GM21717 (cell line): ENCODE results near the gene ATP2B3.

Source experiments
- ATAC-seq: cut with Tn5 transposase; IDR thresholded peaks from one replicate; pipeline ENCODE4 v1.9.1; 2021; ENCODE audit warnings: mild to moderate bottlenecking, moderate library complexity; ENCODE audit not compliant: unreplicated experiment

Gene ATP2B3

GRCh38 chrX:153517423-153517822, at the start of gene ATP2B3:
ATP2B3 (plus strand) TSS chrX:153517642; CDS start chrX:153536248, 18,606 bp downstream.
- no peak for ATAC-seq

- no peak for ATAC-seq
Measured at GRCh38 chrX:153468008-153468580, 49.3 kb upstream of the ATP2B3 start.

DNA sequence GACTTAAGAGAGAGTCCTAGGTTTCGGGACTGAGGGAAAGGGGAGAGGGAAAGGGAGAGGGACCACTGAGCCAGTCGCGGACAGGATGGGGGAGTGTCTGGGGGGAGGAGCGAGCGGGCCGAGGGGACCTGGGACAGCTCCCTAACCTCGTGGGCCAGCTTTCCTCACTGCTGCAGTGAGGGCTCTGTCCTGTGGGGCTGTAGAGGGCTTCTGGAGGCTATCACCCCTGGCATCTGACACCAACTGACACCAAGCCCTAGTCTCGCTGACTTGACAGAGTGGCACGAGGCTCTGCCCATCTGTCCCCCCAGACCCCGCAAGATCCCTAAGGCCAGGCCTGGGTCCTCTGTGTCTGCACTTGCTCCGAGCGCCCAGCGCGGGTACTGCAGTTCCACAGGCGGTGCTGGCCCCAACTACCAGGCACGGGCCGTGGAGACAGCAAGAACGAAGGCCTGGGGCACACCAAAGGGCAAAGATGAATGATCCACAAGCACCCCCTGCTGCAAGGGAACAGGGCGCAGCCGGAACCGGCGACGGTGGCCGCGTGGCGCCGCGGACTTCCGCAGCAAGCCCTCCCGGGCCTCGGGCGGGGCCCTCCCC, 47.5 kb upstream of the ATP2B3 start:
- peak; percentile 30 for ATAC-seq

GRCh38 chrX:153470411-153471363, 46.8 kb upstream of the ATP2B3 start, which contains the start of gene HAUS7:
HAUS7 (minus strand) TSS chrX:153470576; CDS start chrX:153470557, 19 bp downstream.
- ATAC-seq, result peak; percentile 79

DNA sequence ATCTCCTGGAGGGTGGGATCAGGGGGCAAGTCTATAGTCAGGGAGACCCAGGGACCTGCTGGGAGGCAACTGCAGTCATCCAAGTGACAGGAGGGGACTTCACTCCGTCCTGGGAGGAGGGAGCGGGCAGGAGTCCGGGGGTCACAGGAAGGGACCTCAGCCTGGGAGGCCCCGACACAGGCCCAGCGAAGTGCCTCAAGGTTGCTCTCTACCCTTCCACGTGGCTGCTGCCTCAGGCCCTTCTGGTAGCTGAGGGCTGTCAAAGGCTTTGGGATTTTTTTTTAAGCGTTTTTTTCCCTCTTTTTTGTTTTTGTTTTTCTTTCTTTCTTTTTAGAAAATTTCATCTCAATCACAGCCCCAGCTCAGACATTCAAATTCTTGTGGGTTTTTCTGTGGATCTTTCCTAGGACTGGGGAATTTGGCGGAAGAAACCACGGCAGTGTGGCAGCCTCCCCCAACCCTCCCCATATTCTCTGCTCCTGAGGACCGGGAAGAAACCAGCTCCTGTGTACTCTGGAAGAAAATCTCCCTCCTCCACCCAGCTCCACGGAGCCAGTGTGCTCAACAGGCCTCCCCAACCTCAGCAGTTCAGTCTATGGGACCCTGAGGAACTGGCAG, 45.7 kb upstream of the ATP2B3 start:
- no peak for ATAC-seq

DNA sequence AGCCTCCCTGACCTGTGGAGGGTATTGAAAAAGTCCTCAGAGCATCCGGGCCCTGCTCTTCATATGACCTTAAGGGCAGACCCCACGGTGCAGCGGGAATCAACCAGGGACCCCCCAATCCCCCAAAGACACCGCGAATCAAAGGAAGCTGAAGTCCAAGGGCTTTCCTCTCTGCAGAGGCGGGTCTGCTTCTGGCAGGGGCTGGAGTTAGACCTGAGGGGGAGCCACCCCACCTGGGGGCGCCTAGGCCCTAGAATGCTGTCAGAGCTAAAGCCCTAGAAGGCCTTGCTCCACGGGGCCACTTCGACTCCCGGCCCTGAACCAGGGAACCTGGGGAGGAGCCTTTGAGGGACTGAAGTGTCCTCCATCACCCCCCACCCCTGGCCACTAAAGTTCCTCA, 44.3 kb upstream of the ATP2B3 start:
- ATAC-seq, result no peak

DNA sequence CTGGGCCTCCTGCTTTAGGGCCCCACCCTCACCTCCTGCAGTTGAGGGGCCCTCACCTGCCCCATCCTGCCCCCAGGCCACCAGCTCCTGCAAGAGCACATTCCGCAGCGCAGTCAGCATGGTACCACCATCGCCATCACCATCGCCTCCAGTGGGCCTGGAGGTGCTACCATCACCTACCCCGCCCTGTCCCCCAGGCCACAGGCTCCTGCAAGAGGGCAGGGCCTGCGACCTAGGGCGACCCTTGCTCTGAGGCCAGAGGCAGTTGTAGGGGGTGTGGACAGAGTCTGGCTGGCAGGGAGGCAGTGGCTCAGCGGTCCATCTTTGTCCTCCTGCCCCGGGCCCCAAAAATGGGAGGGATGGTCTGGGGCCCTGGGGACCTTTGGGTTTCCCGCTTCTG, 43.2 kb upstream of the ATP2B3 start:
- no peak for ATAC-seq

- no peak for ATAC-seq
Measured at GRCh38 chrX:153474718-153475117, 42.7 kb upstream of the ATP2B3 start.

DNA sequence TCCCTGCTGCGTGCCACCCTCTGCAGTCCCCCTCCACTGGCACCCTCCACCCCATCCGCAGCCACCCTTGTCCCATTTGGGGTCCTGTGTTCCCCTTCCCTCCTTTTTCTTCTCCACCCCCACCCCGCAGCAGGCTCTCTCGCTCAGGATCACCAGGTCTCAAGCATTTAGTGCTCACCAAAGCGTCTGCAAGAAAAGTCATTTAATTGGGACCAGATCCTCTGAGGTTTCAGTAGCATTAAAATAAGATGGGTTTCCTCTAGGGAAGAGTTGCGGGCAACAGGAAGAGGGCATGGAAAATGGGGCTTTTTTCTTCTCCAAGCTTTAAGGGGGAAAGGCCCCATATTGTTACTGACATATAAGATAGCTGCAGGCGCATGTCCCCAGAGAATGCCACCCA, 42.2 kb upstream of the ATP2B3 start:
- ATAC-seq, result no peak

- ATAC-seq, result no peak
Measured at GRCh38 chrX:153475751-153476281, 41.6 kb upstream of the ATP2B3 start.

GRCh38 chrX:153476666-153477363, 40.6 kb upstream of the ATP2B3 start:
- no peak for ATAC-seq

DNA sequence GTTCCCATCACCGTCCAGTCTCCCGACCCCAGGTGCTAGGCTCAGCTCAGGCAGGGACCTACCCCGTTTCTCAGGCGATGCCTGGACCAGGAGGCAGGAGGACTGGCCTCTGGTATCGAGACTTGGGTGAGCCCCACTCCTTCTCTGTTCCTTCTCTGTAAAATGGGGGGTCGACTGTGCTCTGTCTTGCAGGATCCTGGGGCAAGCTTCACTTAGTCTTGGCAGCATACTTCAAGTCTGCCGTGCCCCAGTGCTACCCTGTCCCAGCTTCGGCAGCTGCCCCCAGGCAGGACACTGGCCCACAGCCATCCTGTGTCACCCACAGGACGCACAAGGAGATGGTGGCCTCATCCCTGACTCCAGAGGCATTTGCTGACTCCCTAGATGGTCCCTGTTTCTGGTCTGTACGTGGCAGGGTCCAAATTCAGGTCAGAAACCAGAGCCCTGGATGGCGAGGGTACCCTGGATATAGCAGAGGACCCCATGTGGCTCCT, 40.0 kb upstream of the ATP2B3 start:
- no peak for ATAC-seq

GRCh38 chrX:153477901-153478300, 39.5 kb upstream of the ATP2B3 start:
- ATAC-seq, result no peak

DNA sequence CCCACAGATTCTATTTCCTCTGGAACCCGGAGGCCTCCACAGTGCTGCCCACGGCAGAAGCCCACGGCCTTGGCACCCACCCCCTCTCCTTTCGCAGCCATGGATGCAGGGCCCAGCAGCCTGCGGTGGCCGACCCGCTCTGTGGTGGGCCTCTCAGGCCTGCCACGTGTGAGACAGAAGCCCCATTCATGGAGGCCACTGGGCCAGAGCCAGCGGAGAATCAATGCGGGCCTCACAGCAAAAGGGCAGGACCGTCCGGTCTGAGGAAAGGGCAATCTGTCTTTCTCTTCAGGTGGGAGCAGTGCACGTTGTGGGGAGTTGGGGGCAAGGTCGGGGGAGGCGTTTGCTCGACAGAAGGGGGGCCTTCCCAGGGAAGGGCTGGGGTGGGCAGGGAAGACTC, 38.7 kb upstream of the ATP2B3 start:
- ATAC-seq, result no peak

DNA sequence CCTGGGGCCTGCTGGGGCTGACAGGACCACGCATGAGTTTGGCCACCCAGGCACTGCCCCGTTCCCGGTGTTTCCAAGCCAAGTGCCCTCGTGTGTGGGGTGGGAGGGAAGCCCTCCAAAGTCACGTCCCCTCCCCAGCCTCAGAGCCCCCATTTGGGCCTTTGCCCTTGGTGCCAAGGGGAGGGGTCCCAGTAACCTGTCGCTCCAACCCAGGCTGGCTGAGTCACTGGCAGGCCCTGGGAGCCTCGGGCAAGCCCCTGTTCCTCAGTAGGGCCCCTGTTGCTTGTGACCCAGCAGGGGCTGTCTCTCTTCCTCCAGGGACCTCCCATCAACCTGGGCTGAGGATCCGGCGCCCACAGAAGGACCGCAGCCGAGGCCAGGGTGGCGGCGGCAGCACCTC, 36.4 kb upstream of the ATP2B3 start:
- ATAC-seq, result no peak

DNA sequence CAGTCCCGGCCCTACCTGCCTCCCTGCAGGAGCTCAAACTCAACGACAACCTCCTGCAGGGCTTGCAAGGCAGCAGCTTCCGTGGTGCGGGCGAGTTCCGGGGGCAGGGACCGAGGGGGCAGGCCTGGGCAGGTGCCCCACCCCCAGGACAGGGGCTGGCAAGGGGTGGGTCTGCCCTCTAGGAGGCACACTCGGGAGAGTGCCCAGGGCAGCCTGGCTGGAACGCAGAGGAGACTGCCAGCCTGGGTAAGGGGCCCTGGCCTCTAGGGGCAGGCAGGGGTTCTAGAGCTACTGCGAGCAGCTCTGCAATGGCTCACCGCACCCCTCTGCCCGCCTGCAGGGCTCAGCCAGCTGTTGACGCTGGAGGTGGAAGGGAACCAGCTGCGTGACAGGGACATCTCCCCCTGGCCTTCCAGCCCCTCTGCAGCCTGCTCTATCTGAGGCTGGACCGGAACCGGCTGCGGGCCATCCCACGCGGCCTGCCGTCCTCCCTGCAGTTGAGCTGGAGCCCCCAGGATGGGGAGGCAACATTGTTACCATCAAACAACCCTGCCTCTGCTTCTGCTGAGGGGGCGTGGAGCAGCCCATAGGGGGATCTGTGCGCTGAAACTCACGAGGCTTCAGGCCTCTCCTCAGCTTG, 34.9 kb upstream of the ATP2B3 start:
- no peak for ATAC-seq

DNA sequence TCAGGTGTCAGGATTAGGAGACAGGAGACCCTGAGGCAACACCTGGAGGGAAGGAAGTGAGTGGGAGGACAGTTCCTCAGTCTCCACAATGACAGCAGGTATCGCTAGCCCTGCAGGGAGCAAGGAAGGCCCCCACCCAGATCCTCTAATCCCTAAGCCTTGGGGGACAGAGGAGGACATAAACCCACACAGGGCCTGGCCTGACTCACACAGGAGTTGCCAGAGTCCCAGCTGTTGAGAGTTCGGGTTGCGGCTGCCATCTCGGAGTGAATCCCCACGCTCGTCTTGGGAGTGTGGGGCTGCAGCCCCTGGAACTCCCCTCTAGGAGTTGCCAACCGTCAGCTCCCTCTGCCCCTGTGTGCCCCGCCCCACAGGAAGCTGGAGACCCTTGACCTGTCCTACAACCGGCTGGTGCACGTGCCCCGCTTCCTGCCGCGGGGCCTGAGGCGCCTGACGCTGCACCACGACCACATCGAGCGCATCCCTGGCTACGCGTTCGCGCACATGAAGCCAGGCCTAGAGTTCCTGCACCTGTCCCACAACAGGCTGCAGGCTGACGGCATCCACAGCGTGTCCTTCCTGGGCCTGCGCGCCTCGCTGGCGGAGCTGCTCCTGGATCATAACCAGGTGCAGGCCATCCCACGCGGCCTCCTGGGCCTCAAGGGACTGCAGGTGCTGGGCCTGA, 31.9 kb upstream of the ATP2B3 start:
- no peak for ATAC-seq

DNA sequence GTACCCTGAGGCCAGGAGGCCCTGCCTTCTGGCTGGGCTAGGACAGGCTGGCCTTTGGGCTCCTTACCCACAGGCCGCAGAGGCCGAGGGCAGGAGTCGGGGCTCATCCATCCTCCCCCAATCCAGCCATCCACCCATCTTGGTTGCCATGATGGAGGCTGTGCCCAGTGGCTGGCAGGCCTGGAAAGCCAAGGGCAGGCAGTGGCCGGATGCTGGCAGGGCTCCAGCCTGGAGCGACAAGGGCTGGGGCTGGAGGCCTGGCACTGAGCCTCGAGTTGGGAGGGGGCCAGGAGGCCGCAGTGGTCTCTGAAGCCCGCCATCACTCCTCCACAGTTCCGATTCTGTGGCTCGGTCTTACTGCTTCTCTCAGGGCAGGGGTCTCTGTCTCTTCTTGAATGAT, 31.3 kb upstream of the ATP2B3 start:
- ATAC-seq, result no peak

DNA sequence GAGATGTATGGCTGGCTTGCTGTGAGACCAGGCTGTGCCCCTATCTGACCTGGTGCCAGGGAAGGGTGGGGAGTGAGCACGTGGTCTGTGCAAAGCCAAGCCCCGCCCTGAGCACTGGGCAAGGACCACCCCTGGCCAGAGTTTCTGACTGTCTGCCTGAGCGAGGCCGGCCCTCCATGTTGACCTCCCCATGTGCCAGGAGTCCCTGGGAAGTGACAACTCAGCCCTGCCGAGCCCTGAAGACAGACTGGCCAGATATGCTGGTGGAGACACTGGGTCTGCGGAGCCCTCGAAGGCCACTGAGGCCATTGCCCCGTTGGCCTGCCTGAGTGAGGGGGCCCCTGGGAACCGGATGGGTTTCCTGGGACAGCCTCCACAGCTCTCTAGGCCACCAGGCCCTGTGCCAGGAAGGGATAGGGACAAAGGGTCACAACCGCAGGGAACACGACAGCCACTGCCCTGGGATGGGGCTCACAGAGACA, 29.8 kb upstream of the ATP2B3 start:
- ATAC-seq, result no peak
